Activated T-cell treated with anti-CD3 and anti-CD28 coated beads for 48 hours (primary cell): Measurements from ENCODE around the gene CITED2.
"Not testable (repeated sequence)": the region's sequence is repeated elsewhere in the genome, so short reads cannot be mapped to it uniquely, and the experiment has no call there.

ENCODE experiments used
- DNase-seq: peaks from one replicate; pipeline ENCODE4 v3.0.0-alpha.2; 2020; ENCODE audit warnings: low read depth

The CITED2 gene

DNA sequence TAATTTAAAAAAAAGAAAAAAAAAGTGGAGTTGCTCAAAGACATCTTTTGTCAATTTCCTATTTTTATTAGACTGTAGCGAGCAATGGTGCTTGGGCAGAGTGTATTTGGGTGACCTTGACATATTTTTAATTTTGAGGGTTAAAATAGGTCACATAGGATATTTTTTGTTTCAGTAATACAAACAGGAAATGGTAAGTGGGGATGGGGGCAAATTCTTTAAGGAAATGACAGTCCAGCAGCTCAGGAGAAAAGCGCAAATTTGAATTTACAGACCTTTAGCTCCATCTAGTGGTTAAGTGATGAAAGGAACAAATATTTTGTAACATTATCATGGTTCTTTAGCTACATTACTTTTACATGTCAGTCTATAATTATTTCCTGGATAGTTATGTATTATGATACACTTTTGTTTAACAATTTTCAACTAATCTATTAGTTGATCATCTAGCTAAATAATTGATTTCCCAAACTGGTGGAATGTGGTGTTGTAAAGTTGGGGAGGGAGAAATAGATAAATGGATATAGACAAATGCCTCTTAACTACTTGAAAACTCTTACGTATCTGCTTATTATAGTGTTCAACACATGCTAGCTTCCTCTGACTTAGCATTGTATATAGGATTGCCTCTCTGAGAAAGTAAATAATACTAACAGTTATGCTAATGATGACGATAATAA is 10.0 kb downstream of the CITED2 start:
- DNase-seq = no peak

DNA sequence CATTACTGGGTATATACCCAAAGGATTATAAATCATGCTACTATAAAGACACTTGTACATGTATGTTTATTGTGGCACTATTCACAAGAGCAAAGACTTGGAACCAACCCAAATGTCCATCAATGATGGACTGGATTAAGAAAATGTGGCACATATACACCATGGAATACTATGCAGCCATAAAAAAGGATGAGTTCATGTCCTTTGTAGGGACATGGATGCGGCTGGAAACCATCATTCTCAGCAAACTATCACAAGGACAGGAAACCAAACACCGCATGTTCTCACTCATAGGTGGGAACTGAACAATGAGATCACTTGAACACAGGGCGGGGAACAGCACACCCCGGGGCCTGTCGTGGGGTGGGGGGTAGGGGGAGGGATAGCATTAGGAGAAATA is 10.7 kb downstream of the CITED2 start:
- DNase-seq = not testable (repeated sequence)

- DNase-seq = not testable (repeated sequence)
Observed at GRCh38 chr6:139363123-139363522, 11.3 kb downstream of the CITED2 start.

GRCh38 chr6:139361211-139361610 is 13.2 kb downstream of the CITED2 start:
- DNase-seq = no peak

- no peak for DNase-seq
Observed at GRCh38 chr6:139356924-139357323, 17.5 kb downstream of the CITED2 start.

DNA sequence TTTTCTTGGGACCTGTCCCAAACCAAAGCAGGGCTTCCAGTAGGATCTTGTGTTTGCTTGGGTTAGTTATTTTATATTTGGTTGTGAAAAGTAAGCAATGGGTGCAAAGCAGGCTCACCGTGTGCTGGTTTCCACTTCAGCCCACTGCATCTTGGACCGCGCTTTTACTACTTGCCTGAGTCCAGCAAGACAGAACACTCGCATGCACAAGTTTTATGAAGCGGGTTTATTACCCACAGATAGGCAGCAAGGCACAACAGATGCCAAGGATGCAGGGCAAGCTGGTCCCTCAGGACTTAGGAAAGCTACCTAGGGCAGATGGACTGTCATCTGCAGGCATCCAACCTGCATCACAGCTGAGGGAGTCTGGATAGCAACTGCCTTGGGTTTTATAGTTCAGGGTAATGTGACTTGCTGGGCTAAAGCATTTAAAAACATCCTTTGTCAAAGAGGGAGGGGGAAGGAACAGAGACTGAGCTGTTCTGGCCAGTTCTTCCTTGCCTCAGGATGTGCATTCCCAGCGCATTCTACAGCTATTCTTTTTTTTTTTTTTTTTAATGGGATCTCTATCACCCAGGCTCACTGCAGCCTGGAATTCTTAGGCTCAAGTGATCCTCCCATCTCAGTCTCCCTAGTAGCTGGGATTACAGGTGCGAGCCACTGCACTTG is 18.5 kb downstream of the CITED2 start:
- no peak for DNase-seq

GRCh38 chr6:139355172-139355571 is 19.3 kb downstream of the CITED2 start:
- no peak for DNase-seq

GRCh38 chr6:139354189-139354588 is 20.3 kb downstream of the CITED2 start:
- DNase-seq = no peak

DNA sequence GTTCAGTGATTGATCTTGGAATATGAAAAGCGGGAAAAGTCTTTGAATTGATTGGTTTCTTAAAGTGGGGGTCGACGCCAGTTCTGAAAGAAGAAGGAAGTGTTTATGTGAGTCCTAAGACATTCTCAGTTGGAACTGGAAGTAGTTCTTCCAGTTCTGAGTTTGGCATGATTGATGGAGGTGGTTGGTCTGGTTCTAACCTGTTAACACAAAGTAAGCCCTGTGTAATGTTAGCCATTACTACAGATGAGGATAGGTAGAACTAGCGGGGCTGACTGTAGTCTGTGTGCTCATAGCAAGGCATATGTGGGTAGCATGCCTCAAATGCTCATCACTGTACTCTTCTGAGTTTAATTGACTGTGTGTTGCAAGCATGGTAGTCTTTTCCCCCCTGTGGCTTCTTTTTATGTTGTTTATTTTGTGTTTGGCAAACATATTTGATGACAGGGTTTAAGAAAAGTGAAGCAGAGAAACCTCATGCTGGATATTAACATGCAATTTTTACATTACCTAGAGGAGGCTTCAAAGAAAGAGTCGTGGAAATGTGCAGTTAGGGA is 24.9 kb downstream of the CITED2 start:
- no peak for DNase-seq

GRCh38 chr6:139346392-139346791 is 28.1 kb downstream of the CITED2 start:
- DNase-seq = no peak

GRCh38 chr6:139344186-139344963 is 30.1 kb downstream of the CITED2 start:
- no peak for DNase-seq

DNA sequence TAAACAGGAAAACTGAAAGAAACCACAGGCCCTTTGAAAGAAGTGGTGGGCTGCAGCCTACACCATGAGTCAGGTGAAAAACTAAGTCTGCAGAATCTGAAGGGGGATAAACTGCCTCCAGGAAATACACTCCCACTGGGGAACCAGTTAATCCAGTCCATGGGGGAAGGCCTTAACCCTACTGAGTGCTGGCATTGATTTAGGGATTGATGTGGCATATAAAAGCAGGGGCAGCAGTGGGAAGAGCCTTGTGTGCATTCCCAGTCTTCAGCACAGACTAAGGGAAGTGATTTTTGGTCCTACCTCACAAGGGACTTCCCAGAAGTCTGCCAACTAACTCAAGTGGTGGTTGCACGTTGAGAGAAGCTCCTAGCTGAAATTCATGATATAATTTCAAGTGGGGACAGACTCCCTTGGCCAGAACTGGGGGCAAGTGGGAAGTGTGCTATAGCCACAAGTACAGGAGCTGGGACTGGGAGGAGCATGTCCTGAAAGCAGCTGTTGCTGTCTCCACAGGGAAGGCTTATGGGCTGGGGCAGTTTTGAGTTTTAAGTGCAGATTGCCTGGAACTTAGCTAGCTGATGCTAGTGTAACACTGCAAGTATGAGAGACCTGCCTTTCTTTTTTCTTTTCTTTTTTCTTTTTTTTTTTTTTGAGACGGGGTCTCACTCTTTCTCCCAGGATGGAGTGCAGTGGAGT is 31.2 kb downstream of the CITED2 start:
- DNase-seq = no peak

DNA sequence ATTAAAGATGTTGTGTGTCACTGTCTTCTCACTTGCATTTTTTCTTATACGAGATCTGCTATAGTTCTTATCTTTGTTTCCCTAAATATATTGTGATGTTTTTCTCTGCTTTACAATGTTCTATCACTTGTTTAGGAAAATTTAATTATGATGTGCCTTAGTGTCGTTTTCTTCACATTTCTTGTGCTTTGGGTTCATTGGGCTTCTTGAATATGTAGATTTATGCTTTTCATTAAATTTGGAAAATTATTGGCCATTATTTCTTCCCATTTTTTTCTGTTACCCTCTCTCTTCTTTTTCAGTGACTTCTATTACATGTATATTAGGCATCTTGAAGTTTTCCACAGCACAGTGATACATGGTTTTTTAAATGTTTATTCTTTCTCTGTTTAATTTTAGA is 33.4 kb downstream of the CITED2 start:
- no peak for DNase-seq

DNA sequence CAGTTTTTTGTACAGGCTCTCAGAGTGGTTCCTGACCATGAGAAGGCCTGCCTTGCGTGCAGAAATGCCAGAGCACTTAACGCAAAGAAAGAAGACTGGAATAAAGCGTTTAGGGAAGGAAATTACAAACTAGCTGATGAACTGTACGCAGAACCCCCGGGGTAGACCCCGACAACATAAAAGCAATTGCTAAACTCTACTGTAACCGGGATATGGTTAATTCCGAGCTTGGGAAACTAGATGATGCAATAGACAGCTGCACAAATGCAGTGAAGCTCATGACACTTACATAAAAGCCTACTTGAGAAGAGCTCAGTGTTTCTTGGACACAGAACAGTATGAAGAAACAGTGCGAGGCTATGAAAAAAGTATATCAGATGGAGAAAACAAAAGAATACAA is 35.7 kb downstream of the CITED2 start:
- DNase-seq = no peak

- DNase-seq = no peak
Observed at GRCh38 chr6:139337830-139338229, 36.6 kb downstream of the CITED2 start.

- DNase-seq = no peak
Observed at GRCh38 chr6:139337001-139337400, 37.4 kb downstream of the CITED2 start.

- no peak for DNase-seq
Observed at GRCh38 chr6:139336488-139336887, 38.0 kb downstream of the CITED2 start.

DNA sequence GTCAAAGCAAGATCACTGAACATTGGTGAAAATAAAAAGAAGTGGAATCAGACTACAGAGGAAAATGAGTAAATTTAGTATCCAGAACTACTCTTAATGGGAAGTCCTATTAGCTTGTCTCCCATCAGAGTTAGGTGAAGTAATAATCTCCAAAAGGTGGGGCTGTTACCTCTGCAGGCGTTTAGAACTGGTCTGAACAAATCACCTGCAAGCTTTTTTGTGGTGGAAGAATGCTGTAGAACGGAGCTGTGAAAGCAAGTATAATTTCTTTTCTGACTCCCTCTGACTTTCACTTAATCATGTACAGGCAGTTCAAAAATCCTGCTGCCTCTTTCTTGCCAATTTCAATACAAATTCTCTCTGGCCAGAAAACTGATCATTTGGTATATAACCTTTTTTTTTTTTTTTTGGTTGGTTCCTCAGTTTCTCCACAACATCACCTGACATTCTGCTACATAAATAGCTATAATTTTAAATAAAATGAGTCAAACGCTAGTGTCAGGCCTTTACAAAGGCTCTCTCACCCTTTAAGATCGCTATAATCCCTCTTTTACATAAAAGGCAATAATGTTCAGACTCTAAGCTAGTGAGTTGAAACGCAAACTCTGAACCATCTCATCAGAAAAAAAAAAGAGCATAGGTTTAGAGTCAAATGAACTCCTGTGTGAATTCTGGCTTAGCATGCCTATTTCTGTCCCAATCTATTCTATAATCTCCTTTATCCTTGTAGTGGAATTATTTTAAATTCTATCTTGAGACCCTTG is 38.8 kb downstream of the CITED2 start:
- DNase-seq = no peak

DNA sequence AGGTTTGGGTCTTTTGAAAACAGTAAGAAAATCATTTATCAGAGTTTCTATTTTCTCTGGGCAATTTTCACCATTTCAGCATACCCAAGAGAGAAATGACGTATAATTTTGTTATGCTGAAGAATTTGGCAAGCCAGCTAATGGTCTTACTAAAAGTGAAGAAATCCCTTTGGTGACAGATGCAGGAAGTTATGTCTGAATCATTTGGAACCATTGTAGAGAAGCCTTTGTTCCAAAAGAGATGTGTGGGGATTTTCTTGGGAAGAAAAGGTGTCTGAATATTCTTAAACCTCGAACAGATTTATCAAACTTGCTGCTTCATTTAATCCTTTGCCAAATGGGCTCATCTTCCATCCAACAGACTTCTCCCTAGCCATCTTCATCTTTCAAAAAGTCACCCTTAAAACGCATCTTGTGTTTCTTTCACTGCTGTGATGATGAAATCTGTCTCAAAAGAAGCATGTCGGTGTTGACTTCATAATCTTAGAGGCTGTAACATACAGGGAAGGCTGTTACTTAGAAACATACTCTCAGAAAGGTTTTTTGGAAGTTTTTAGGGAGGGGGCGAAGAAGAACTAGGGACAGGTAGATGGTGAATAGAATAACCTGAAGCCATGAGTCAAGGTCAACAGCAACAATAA is 39.5 kb downstream of the CITED2 start:
- no peak for DNase-seq

DNA sequence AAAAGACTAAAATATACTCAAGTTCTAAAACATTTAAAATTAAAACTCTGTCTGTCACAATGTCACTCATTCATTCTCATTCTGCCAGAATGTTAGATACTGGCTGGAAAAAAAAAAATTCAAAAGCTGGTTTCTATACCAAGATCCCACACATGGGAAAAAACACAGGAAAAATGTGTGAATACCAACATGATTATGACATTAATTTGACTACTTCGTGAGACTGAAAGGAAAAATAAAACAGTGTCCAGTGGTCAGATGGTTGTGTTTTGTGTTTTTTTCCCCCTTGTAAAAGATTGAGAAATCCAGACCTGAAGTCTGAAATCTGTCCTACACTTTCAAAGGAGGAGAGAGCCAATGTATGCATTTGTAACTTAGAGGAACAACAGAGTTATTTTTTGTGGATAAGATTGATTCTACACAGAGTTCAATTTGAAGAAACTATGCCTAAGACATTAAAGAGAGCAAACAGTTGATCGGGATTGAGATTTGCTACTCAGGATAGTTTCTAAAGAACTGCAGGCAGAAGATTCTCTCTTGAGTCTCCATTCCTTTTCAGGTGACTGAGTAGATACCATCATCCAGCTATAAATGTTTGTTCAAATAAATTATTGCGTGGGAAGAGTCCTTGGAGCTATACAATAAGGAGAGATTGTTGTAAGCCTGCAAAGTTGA is 43.5 kb downstream of the CITED2 start:
- no peak for DNase-seq
